CD4-positive, alpha-beta memory T cell (primary cell): ENCODE results near the gene CTNND2. TPM values are rescaled to one million over a fixed set of nuclear protein-coding genes. Genes with fewer than 3 reads are reported as not detected.

ENCODE experiments used
- CTCF ChIA-PET: fragments of 350-600 bp; sonication (Branson Sonifier 250); formaldehyde crosslinking; loops from one replicate; lab custom pipeline; 2021; ENCODE audit warnings: inconsistent platforms; ENCODE audit not compliant: partially characterized antibody; lab: Charles Lee
- POLR2A ChIA-PET: fragments of 350-600 bp; sonication (Branson Sonifier 250); formaldehyde crosslinking; loops from one replicate; lab custom pipeline; 2021; ENCODE audit not compliant: partially characterized antibody; lab: Charles Lee
- DNase-seq, 5 donors: peaks; one replicate each; pipeline versions ENCODE4 v3.0.0 to v3.0.0-alpha.2; 2020 to 2022; ENCODE audit warnings: mixed read lengths in 1 of 5
- H3K27ac ChIP-seq: one replicate; pipeline ENCODE4 v1.7.0; 2013; ENCODE audit warnings: low read depth, low read length
- H3K27me3 ChIP-seq: 2 replicates; pipeline ENCODE4 v1.7.0; 2013; ENCODE audit warnings: mild to moderate bottlenecking, low read length, moderate library complexity; ENCODE audit not compliant: insufficient read depth
- H3K36me3 ChIP-seq: 2 replicates; pipeline ENCODE4 v1.7.0; 2013; ENCODE audit warnings: mild to moderate bottlenecking, low read length, moderate library complexity; ENCODE audit not compliant: insufficient read depth
- H3K4me1 ChIP-seq: 2 replicates; pipeline ENCODE4 v1.7.0; 2013; ENCODE audit warnings: mild to moderate bottlenecking, low read length, moderate library complexity; ENCODE audit not compliant: insufficient read depth
- H3K4me3 ChIP-seq, 2 donors: one replicate each; pipeline ENCODE4 v1.7.0; 2013; ENCODE audit warnings: low read length in 2 of 2, mild to moderate bottlenecking in 1 of 2
- H3K9me3 ChIP-seq, 2 donors: one replicate each; pipeline ENCODE4 v1.7.0; 2013; ENCODE audit warnings: low read length in 2 of 2, control low read depth in 1 of 2; ENCODE audit not compliant: control insufficient read depth in 1 of 2
- H3K27ac Mint-ChIP-seq, 7 donors: one replicate each; pipeline ENCODE4 v1.8.0; 2020 to 2021; ENCODE audit warnings: mixed read lengths in 7 of 7, mild to moderate bottlenecking in 6 of 7, inconsistent platforms in 3 of 7, moderate library complexity in 3 of 7
- H3K27me3 Mint-ChIP-seq, 2 donors: one replicate each; pipeline ENCODE4 v1.8.0; 2020 to 2021; ENCODE audit warnings: mixed read lengths in 2 of 2
- H3K36me3 Mint-ChIP-seq, 2 donors: one replicate each; pipeline ENCODE4 v1.8.0; 2020 to 2021; ENCODE audit warnings: mixed read lengths in 2 of 2, inconsistent platforms in 1 of 2, mild to moderate bottlenecking in 1 of 2
- H3K4me1 Mint-ChIP-seq, 4 donors: one replicate each; pipeline ENCODE4 v1.8.0; 2020 to 2021; ENCODE audit warnings: mixed read lengths in 4 of 4, mild to moderate bottlenecking in 1 of 4
- H3K4me3 Mint-ChIP-seq, 8 donors: one replicate each; pipeline ENCODE4 v1.8.0; 2020 to 2021; ENCODE audit warnings: mixed read lengths in 8 of 8, mild to moderate bottlenecking in 7 of 8, moderate library complexity in 6 of 8, inconsistent platforms in 3 of 8
- H3K9me3 Mint-ChIP-seq, 8 donors: one replicate each; pipeline ENCODE4 v1.8.0; 2020 to 2021; ENCODE audit warnings: mixed read lengths in 8 of 8, mild to moderate bottlenecking in 5 of 8, inconsistent platforms in 3 of 8, moderate library complexity in 1 of 8
- intact Hi-C: fragments of 100-400 bp; cut with micrococcal nuclease; formaldehyde crosslinking; loops from one replicate; pipeline ENCODE4 v1.15.1; 2023
- polyA plus RNA-seq, 2 donors: library from polyadenylated mRNA; unstranded; fragments of 300-500 nt; fragmentation: Illumina TruSeq; gene quantifications; one replicate each; pipeline ENCODE4 v1.2.3, GENCODE V29; 2021
- total RNA-seq, 2 experiments: library from RNA; stranded (reverse); gene quantifications; one replicate each; pipeline ENCODE4 v1.2.3, GENCODE V29; 2021

CTNND2 gene
- total and polyA plus RNA-seq, 4 experiments from 2014 or later: 0.65 TPM; not detected in 3

- Histone ChIP-seq H3K27ac (no peak overlapping the region), H3K27me3 (no peaks in the 10 kb centered on the region), H3K4me3 (no peak overlapping the region), H3K36me3 (no peaks in the 10 kb centered on the region), H3K4me1 (no peaks in the 10 kb centered on the region), H3K9me3 (no peaks in the 10 kb centered on the region)
- Mint-ChIP-seq H3K27me3 (no peaks in the 10 kb centered on the region), H3K27ac (no peak overlapping the region), H3K4me1 (no peaks in the 10 kb centered on the region), H3K9me3 (peaks cover 0 to 3% (median 0%) of the 10 kb centered on the region in 8 donors), H3K4me3 (no peak overlapping the region), H3K36me3 (no peaks in the 10 kb centered on the region)
- intact Hi-C loops: no loop called here
- ChIA-PET CTCF (no interaction called here), POLR2A (no interaction called here)
- DNase-seq: no peak
Measured at GRCh38 chr5:11298877-11299276, 605.4 kb downstream of the CTNND2 start.

GRCh38 chr5:11293523-11293922, 610.7 kb downstream of the CTNND2 start:
- Histone ChIP-seq H3K4me3 (no peak overlapping the region), H3K27ac (no peak overlapping the region), H3K4me1 (no peaks in the 10 kb centered on the region), H3K27me3 (no peaks in the 10 kb centered on the region), H3K36me3 (no peaks in the 10 kb centered on the region), H3K9me3 (no peaks in the 10 kb centered on the region)
- Mint-ChIP-seq H3K27me3 (peaks cover 0 to 6% of the 10 kb centered on the region in 2 donors), H3K4me1 (no peaks in the 10 kb centered on the region), H3K9me3 (peaks cover 0 to 5% (median 0%) of the 10 kb centered on the region in 8 donors), H3K4me3 (no peak overlapping the region), H3K36me3 (no peaks in the 10 kb centered on the region), H3K27ac (no peak overlapping the region)
- POLR2A ChIA-PET: no interaction called here
- no peak for DNase-seq
- intact Hi-C loops: no loop called here
- CTCF ChIA-PET: no interaction called here

GRCh38 chr5:11292648-11293356, 611.4 kb downstream of the CTNND2 start:
- no peak overlapping the region for H3K4me3 ChIP-seq
- ChIA-PET POLR2A (no interaction called here), CTCF (no interaction called here)
- Mint-ChIP-seq H3K36me3 (no peaks in the 10 kb centered on the region), H3K9me3 (peaks cover 0 to 5% (median 0%) of the 10 kb centered on the region in 8 donors), H3K27ac (no peak overlapping the region), H3K4me1 (no peaks in the 10 kb centered on the region), H3K4me3 (no peak overlapping the region), H3K27me3 (peaks cover 0 to 6% of the 10 kb centered on the region in 2 donors)
- H3K9me3 ChIP-seq: no peaks in the 10 kb centered on the region
- no peaks in the 10 kb centered on the region for H3K4me1 ChIP-seq
- H3K36me3 ChIP-seq: no peaks in the 10 kb centered on the region
- H3K27ac ChIP-seq: no peak overlapping the region
- intact Hi-C loops: no loop called here
- no peaks in the 10 kb centered on the region for H3K27me3 ChIP-seq
- no peak for DNase-seq

GRCh38 chr5:11289733-11290132, 614.5 kb downstream of the CTNND2 start:
- Histone ChIP-seq H3K4me1 (no peaks in the 10 kb centered on the region), H3K27ac (no peak overlapping the region), H3K36me3 (no peaks in the 10 kb centered on the region), H3K9me3 (no peaks in the 10 kb centered on the region), H3K4me3 (no peak overlapping the region), H3K27me3 (no peaks in the 10 kb centered on the region)
- Mint-ChIP-seq H3K27me3 (peaks cover 3 to 6% of the 10 kb centered on the region in 2 donors), H3K27ac (no peak overlapping the region), H3K9me3 (peaks cover 0 to 3% (median 0%) of the 10 kb centered on the region in 8 donors), H3K4me3 (no peak overlapping the region), H3K36me3 (no peaks in the 10 kb centered on the region), H3K4me1 (no peaks in the 10 kb centered on the region)
- intact Hi-C loops: no loop called here
- no peak for DNase-seq
- POLR2A ChIA-PET: no interaction called here
- CTCF ChIA-PET: no interaction called here

- intact Hi-C loops: no loop called here
- Histone ChIP-seq H3K4me1 (no peaks in the 10 kb centered on the region), H3K36me3 (no peaks in the 10 kb centered on the region), H3K9me3 (no peaks in the 10 kb centered on the region), H3K27me3 (no peaks in the 10 kb centered on the region), H3K4me3 (no peak overlapping the region), H3K27ac (no peak overlapping the region)
- no peak for DNase-seq
- Mint-ChIP-seq H3K4me1 (no peaks in the 10 kb centered on the region), H3K27me3 (peaks cover 3 to 6% of the 10 kb centered on the region in 2 donors), H3K4me3 (no peak overlapping the region), H3K27ac (no peak overlapping the region), H3K9me3 (peaks cover 0 to 4% (median under 1%) of the 10 kb centered on the region in 8 donors), H3K36me3 (no peaks in the 10 kb centered on the region)
- ChIA-PET POLR2A (no interaction called here), CTCF (no interaction called here)
Measured at GRCh38 chr5:11289208-11289607, 615.0 kb downstream of the CTNND2 start.

- no peaks in the 10 kb centered on the region for H3K36me3 ChIP-seq
- Mint-ChIP-seq H3K27ac (no peak overlapping the region), H3K4me3 (no peak overlapping the region), H3K4me1 (no peaks in the 10 kb centered on the region), H3K27me3 (peaks cover 3 to 5% of the 10 kb centered on the region in 2 donors), H3K9me3 (peaks cover 0 to 12% (median 2%) of the 10 kb centered on the region in 8 donors), H3K36me3 (peaks cover 0 to 3% of the 10 kb centered on the region in 2 donors)
- no peaks in the 10 kb centered on the region for H3K4me1 ChIP-seq
- POLR2A ChIA-PET: no interaction called here
- no peak overlapping the region for H3K4me3 ChIP-seq
- no peak overlapping the region for H3K27ac ChIP-seq
- H3K27me3 ChIP-seq: no peaks in the 10 kb centered on the region
- no peak for DNase-seq
- no peaks in the 10 kb centered on the region for H3K9me3 ChIP-seq
- intact Hi-C loops: no loop called here
- CTCF ChIA-PET: no interaction called here
Measured at GRCh38 chr5:11281842-11282241, 622.4 kb downstream of the CTNND2 start.

GRCh38 chr5:11277323-11277722, 626.9 kb downstream of the CTNND2 start:
- Mint-ChIP-seq H3K27me3 (peaks cover 4 to 10% of the 10 kb centered on the region in 2 donors), H3K4me3 (no peak overlapping the region), H3K27ac (no peak overlapping the region), H3K9me3 (peaks cover 0 to 8% (median 0%) of the 10 kb centered on the region in 8 donors), H3K36me3 (peaks cover 0 to 3% of the 10 kb centered on the region in 2 donors), H3K4me1 (no peaks in the 10 kb centered on the region)
- H3K27me3 ChIP-seq: no peaks in the 10 kb centered on the region
- H3K36me3 ChIP-seq: no peaks in the 10 kb centered on the region
- intact Hi-C loops: no loop called here
- H3K4me1 ChIP-seq: no peaks in the 10 kb centered on the region
- no peak overlapping the region for H3K27ac ChIP-seq
- ChIA-PET POLR2A (no interaction called here), CTCF (no interaction called here)
- H3K4me3 ChIP-seq: no peak overlapping the region
- no peaks in the 10 kb centered on the region for H3K9me3 ChIP-seq
- no peak for DNase-seq
